Caco-2 (cell line): ENCODE data around the gene CPEB1. TPM values are rescaled to one million over a fixed set of nuclear protein-coding genes. Genes with fewer than 3 reads are reported as not detected.

ENCODE experiments used
- BruUV-seq: library from RNA; stranded (reverse); fragments of 400-500 nt; replicated peaks from 2 replicates; lab custom pipeline; 2021; lab: Mats Ljungman, UMichigan
- CTCF ChIA-PET: fragments of 300-600 bp; sonication (Branson Sonifier 250); formaldehyde crosslinking; loops from one replicate; lab custom pipeline; 2022; ENCODE audit warnings: antibody characterized with exemption; lab: Charles Lee
- POLR2A ChIA-PET: fragments of 300-600 bp; sonication (Branson Sonifier 250); formaldehyde crosslinking; loops from one replicate; lab custom pipeline; 2022; ENCODE audit warnings: antibody characterized with exemption; lab: Charles Lee
- DNase-seq, 2 experiments: peaks; one replicate each; pipeline versions ENCODE4 v3.0.0 to v3.0.0-alpha.2; 2020 to 2022
- H3K27me3 ChIP-seq: replicated peaks from 2 replicates; pipeline ENCODE4 v1.6.0; 2011; ENCODE audit warnings: low read length; ENCODE audit not compliant: control insufficient read depth, insufficient read depth
- H3K36me3 ChIP-seq: 2 replicates; pipeline ENCODE4 v1.5.1; 2011; ENCODE audit warnings: low read length; ENCODE audit not compliant: control insufficient read depth, insufficient read depth
- H3K4me1 ChIP-seq: fragments of 250-450 bp; sonication (Bioruptor Pico); 2 replicates; pipeline ENCODE4 v1.5.1; 2020; ENCODE audit warnings: mild to moderate bottlenecking
- H3K4me3 ChIP-seq: 2 replicates; pipeline ENCODE4 v1.5.1; 2011; ENCODE audit warnings: low read depth, mild to moderate bottlenecking, control low read depth, low read length
- H3K9me3 ChIP-seq: fragments of 250-450 bp; sonication (Bioruptor Pico); 2 replicates; pipeline ENCODE4 v1.5.1; 2020; ENCODE audit warnings: mild to moderate bottlenecking, moderate library complexity
- H3K27ac Mint-ChIP-seq: one replicate; pipeline ENCODE4 v1.8.0; 2022; ENCODE audit warnings: mixed read lengths; ENCODE audit not compliant: unreplicated experiment
- H3K27me3 Mint-ChIP-seq: one replicate; pipeline ENCODE4 v1.8.0; 2022; ENCODE audit warnings: mixed read lengths; ENCODE audit not compliant: insufficient read depth, unreplicated experiment
- H3K36me3 Mint-ChIP-seq: one replicate; pipeline ENCODE4 v1.8.0; 2022; ENCODE audit warnings: mild to moderate bottlenecking, mixed read lengths; ENCODE audit not compliant: insufficient read depth, unreplicated experiment
- H3K4me1 Mint-ChIP-seq: one replicate; pipeline ENCODE4 v1.8.0; 2022; ENCODE audit warnings: low read depth, mixed read lengths; ENCODE audit not compliant: unreplicated experiment
- H3K4me3 Mint-ChIP-seq: one replicate; pipeline ENCODE4 v1.8.0; 2022; ENCODE audit warnings: mild to moderate bottlenecking, moderate library complexity, mixed read lengths; ENCODE audit not compliant: unreplicated experiment
- H3K9me3 Mint-ChIP-seq: one replicate; pipeline ENCODE4 v1.8.0; 2022; ENCODE audit warnings: mixed read lengths; ENCODE audit not compliant: unreplicated experiment
- intact Hi-C: fragments of 100-400 bp; cut with micrococcal nuclease; formaldehyde crosslinking; loops from one replicate; pipeline ENCODE4 v1.10.0; 2022; ENCODE audit not compliant: unreplicated experiment
- total RNA-seq: library from RNA; stranded (reverse); gene quantifications from 2 replicates; pipeline ENCODE4 v1.2.3, GENCODE V29; 2022
- TF ChIP-seq, protein P1 (sequence below), 2 experiments: fragments of 200-600 bp in 1 of 2; IDR thresholded peaks; 1 replicate in 1 of 2; 2 replicates in 1 of 2; pipeline versions ENCODE4 v1.5.1 to v1.8.0; 2011 to 2022; ENCODE audit warnings: antibody characterized with exemption in 1 of 2, control low read depth in 1 of 2, inconsistent platforms in 1 of 2, low read depth in 1 of 2, low read length in 1 of 2, mild to moderate bottlenecking in 1 of 2, moderate library complexity in 1 of 2; ENCODE audit not compliant: insufficient read depth in 1 of 2, severe bottlenecking in 1 of 2, unreplicated experiment in 1 of 2

The CPEB1 gene
- total RNA-seq, 1 experiment from 2014 or later, result 0.82 TPM

DNA sequence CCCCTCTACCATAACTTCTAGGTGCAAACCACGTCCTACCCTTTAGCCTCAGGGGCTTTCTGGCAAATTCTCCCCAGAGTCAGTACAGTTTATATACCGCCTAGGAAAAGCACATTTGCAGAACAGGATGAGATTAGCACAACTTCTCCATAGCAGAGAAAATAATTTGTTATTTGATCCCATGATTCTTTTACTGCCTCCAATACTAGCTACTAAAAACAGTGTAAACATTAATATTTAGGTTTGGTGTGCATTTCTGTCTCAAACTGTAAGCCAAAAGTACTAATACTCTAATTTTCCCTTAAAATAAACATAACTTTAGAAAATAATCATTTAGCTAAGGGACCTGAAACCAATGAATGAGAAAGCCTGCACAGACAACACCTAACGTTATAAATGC, 4.5 kb downstream of the CPEB1 start:
- POLR2A ChIA-PET, result no interaction called here
- no peak overlapping the region for H3K27ac Mint-ChIP-seq
- no peaks in the 10 kb centered on the region for H3K9me3 Mint-ChIP-seq

DNA sequence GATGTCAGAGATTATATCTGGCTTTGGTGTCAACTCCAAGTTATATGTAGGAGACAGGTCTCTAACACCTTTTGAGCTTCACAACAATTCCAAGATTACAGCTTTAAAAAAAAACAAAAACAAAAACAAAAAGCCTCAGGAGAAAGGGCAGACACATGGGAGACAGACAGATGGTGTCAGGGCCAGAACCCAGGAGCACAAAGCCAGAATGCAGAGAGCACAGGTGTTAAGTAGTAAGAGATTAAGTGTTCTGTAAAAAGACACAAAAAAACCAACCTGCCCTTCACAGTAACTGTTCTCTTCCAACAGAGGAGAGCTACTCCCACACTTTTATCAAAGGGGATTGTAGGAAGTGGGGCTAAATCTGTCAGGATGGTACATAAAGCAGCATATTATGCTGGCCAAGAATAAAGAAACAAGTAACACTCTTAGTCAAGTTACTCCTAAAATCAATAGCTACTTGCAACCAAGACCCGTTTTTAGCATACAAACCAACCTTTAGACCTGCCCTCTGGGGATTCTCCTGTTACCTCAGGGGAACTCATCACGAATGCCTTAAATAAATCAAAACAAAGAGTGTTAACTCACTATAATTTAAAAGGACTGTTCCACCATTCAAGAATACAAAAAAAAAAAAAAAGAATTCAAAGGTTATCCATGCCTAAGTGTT, 5.9 kb downstream of the CPEB1 start:
- H3K27me3 Mint-ChIP-seq, result peaks cover 16% of the 10 kb centered on the region
- H3K9me3 ChIP-seq, result no peaks in the 10 kb centered on the region
- no peaks in the 10 kb centered on the region for H3K27me3 ChIP-seq
- H3K4me3 Mint-ChIP-seq, result no peak overlapping the region
- no peak for DNase-seq
- intact Hi-C loops, result no loop called here
- no peaks in the 10 kb centered on the region for H3K9me3 Mint-ChIP-seq
- TF ChIP-seq, protein P1, sequence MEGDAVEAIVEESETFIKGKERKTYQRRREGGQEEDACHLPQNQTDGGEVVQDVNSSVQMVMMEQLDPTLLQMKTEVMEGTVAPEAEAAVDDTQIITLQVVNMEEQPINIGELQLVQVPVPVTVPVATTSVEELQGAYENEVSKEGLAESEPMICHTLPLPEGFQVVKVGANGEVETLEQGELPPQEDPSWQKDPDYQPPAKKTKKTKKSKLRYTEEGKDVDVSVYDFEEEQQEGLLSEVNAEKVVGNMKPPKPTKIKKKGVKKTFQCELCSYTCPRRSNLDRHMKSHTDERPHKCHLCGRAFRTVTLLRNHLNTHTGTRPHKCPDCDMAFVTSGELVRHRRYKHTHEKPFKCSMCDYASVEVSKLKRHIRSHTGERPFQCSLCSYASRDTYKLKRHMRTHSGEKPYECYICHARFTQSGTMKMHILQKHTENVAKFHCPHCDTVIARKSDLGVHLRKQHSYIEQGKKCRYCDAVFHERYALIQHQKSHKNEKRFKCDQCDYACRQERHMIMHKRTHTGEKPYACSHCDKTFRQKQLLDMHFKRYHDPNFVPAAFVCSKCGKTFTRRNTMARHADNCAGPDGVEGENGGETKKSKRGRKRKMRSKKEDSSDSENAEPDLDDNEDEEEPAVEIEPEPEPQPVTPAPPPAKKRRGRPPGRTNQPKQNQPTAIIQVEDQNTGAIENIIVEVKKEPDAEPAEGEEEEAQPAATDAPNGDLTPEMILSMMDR (IDR thresholded peaks at IDR 0.05; ENCODE audit: insufficient read depth in 1 of 2, low read depth in 1 of 2, low read length in 1 of 2, severe bottlenecking in 1 of 2, unreplicated experiment in 1 of 2), result no peak
- no peak overlapping the region for H3K4me3 ChIP-seq
- H3K4me1 Mint-ChIP-seq, result no peaks in the 10 kb centered on the region
- H3K4me1 ChIP-seq, result no peaks in the 10 kb centered on the region
- ChIA-PET CTCF (no interaction called here), POLR2A (no interaction called here)
- BruUV-seq, result no TSS peak
- H3K36me3 ChIP-seq, result no peaks in the 10 kb centered on the region
- H3K27ac Mint-ChIP-seq, result no peak overlapping the region
- no peaks in the 10 kb centered on the region for H3K36me3 Mint-ChIP-seq

More for the DNA sequence above, 4.5 kb downstream of the CPEB1 start:
- no peaks in the 10 kb centered on the region for H3K9me3 ChIP-seq
- H3K27me3 ChIP-seq, result no peaks in the 10 kb centered on the region
- TF ChIP-seq, protein P1 (IDR thresholded peaks at IDR 0.05; ENCODE audit: insufficient read depth in 1 of 2, low read depth in 1 of 2, low read length in 1 of 2, severe bottlenecking in 1 of 2, unreplicated experiment in 1 of 2), result no peak
- no peaks in the 10 kb centered on the region for H3K36me3 ChIP-seq
- no peaks in the 10 kb centered on the region for H3K4me1 ChIP-seq
- no peak overlapping the region for H3K4me3 ChIP-seq
- CTCF ChIA-PET, result no interaction called here
- no peaks in the 10 kb centered on the region for H3K4me1 Mint-ChIP-seq
- DNase-seq, result no peak
- H3K27me3 Mint-ChIP-seq, result peaks cover 8% of the 10 kb centered on the region
- H3K36me3 Mint-ChIP-seq, result no peaks in the 10 kb centered on the region
- BruUV-seq, result no TSS peak
- H3K4me3 Mint-ChIP-seq, result no peak overlapping the region
- intact Hi-C loops, result no loop called here

DNA sequence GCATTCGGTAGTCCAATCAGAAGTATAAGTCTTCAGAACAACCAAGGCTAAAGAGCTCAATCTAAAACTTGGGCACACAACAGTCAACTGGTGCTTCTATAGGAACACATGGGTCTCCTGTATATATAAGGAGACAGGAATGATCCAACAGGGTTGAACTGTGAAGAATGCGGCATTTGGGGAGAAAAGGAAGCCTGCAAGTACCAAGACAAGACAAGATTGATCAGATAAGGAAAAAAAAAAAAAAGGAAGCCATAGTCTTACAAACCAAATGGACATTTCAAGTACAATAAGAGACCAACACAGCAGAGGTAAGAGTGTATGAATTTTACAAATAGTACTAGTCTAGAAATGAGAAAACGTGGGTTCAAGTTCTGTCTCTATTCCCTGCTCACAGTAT, 6.5 kb downstream of the CPEB1 start:
- no peaks in the 10 kb centered on the region for H3K4me1 ChIP-seq
- H3K36me3 Mint-ChIP-seq, result no peaks in the 10 kb centered on the region
- H3K27ac Mint-ChIP-seq, result no peak overlapping the region
- H3K4me1 Mint-ChIP-seq, result no peaks in the 10 kb centered on the region
- intact Hi-C loops, result no loop called here
- POLR2A ChIA-PET, result no interaction called here
- no peaks in the 10 kb centered on the region for H3K27me3 ChIP-seq
- H3K9me3 Mint-ChIP-seq, result no peaks in the 10 kb centered on the region
- no peaks in the 10 kb centered on the region for H3K9me3 ChIP-seq
- no TSS peak for BruUV-seq
- no peak overlapping the region for H3K4me3 Mint-ChIP-seq
- no peaks in the 10 kb centered on the region for H3K36me3 ChIP-seq
- no peak for DNase-seq
- peaks cover 20% of the 10 kb centered on the region for H3K27me3 Mint-ChIP-seq
- TF ChIP-seq, protein P1 (IDR thresholded peaks at IDR 0.05; ENCODE audit: insufficient read depth in 1 of 2, low read depth in 1 of 2, low read length in 1 of 2, severe bottlenecking in 1 of 2, unreplicated experiment in 1 of 2), result no peak
- H3K4me3 ChIP-seq, result no peak overlapping the region
- CTCF ChIA-PET, result no interaction called here
